ENCODE measurements around the gene LDLRAD3. TPM values are rescaled to one million over a fixed set of nuclear protein-coding genes. Genes with fewer than 3 reads are reported as not detected.

LDLRAD3 gene
- total and polyA plus RNA-seq, 4 donors = 2.3 to 19.6 (median 10.8) TPM

DNA sequence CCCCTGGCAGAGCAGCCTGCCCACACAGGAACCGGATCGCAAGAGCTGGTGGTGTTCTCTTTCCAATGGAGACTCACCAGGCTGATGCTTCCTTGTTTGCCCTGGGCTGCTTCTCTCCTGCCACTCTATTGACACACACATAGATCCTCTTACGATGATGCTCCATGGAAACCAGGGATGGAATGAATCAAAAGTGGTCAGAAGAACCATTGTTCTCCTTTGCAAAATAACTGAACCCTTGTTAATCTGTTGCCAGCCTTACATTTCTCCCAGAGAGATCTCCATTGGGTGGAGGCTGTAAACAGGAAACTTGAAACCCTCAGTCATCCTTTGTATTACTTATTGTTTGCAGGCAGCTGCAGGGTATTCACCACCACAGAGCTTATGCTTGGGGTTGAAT is 24.6 kb upstream of the LDLRAD3 start:
- Histone ChIP-seq H3K4me1 (ENCODE audit: control insufficient read depth in 1 of 2, insufficient read depth in 2 of 2, low read length in 2 of 2) (no peaks in the 10 kb centered on the region), H3K9me3 (ENCODE audit: control insufficient read depth, low read length) (no peaks in the 10 kb centered on the region), H3K27me3 (ENCODE audit: control insufficient read depth in 1 of 2, insufficient read depth in 2 of 2, low read length in 1 of 2) (no peaks in the 10 kb centered on the region), H3K27ac (ENCODE audit: low read depth in 1 of 2, low read length in 2 of 2) (no peak overlapping the region), H3K36me3 (ENCODE audit: control insufficient read depth in 1 of 2, insufficient read depth in 2 of 2, low read length in 1 of 2) (no peaks in the 10 kb centered on the region), H3K4me3 (ENCODE audit: low read length in 2 of 2) (no peak overlapping the region)
- ATAC-seq (ENCODE audit: low FRiP score) (no peak), DNase-seq (no peak)
- intact Hi-C loops (cut with DNase I) = no loop called here
- 79 to 87% methylated on average over 3 of the region's 3 CpGs for WGBS, 2 donors

DNA sequence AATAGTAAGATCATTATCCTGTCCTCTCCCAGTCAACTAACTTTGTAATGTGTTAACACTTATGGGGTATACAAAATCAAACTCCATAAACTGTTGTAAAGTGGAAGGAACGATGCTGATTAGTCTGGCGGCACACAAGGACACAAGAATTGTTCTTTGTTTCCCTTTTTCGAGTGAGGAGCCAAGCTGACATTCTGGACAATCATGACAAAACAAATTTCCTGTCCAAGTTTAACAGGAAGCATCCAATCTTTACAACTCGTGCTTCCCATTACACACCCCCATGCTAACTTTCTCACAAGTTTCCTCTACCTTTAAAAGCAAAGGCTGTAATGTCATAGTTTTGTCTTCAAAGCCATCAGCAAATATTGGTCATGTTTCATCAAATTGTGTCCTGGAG is 20.4 kb upstream of the LDLRAD3 start:
- 53 to 55% methylated on average over 4 of the region's 4 CpGs for WGBS, 2 donors
- ATAC-seq (ENCODE audit: low FRiP score) (no peak), DNase-seq (no peak)
- H3K9me3 ChIP-seq (ENCODE audit: control insufficient read depth, low read length) = no peaks in the 10 kb centered on the region
- no peaks in the 10 kb centered on the region for H3K27me3 ChIP-seq (ENCODE audit: control insufficient read depth in 1 of 2, insufficient read depth in 2 of 2, low read length in 1 of 2)
- H3K36me3 ChIP-seq (ENCODE audit: control insufficient read depth in 1 of 2, insufficient read depth in 2 of 2, low read length in 1 of 2) = no peaks in the 10 kb centered on the region
- H3K27ac ChIP-seq (ENCODE audit: low read depth in 1 of 2, low read length in 2 of 2) = no peak overlapping the region
- H3K4me3 ChIP-seq (ENCODE audit: low read length in 2 of 2) = no peak overlapping the region
- intact Hi-C loops (cut with DNase I) = no loop called here
- peaks cover 0 to 3% of the 10 kb centered on the region in 2 donors for H3K4me1 ChIP-seq (ENCODE audit: control insufficient read depth in 1 of 2, insufficient read depth in 2 of 2, low read length in 2 of 2)

- Histone ChIP-seq H3K4me3 (ENCODE audit: low read length in 2 of 2) (no peak overlapping the region), H3K27me3 (ENCODE audit: control insufficient read depth in 1 of 2, insufficient read depth in 2 of 2, low read length in 1 of 2) (no peaks in the 10 kb centered on the region), H3K9me3 (ENCODE audit: control insufficient read depth, low read length) (no peaks in the 10 kb centered on the region), H3K4me1 (ENCODE audit: control insufficient read depth in 1 of 2, insufficient read depth in 2 of 2, low read length in 2 of 2) (peaks cover 0 to 3% of the 10 kb centered on the region in 2 donors), H3K36me3 (ENCODE audit: control insufficient read depth in 1 of 2, insufficient read depth in 2 of 2, low read length in 1 of 2) (no peaks in the 10 kb centered on the region), H3K27ac (ENCODE audit: low read depth in 1 of 2, low read length in 2 of 2) (no peak overlapping the region)
- intact Hi-C loops (cut with DNase I) = no loop called here
- ATAC-seq (ENCODE audit: low FRiP score) (no peak), DNase-seq (no peak)
- 95 to 97% methylated on average over 1 of the region's 1 CpG for WGBS, 2 donors
These were observed 19.1 kb upstream of the LDLRAD3 start for GRCh38 chr11:35924811-35925210.

GRCh38 chr11:35927104-35927503 is 16.8 kb upstream of the LDLRAD3 start:
- intact Hi-C loops (cut with DNase I) = no loop called here
- WGBS, 2 donors = 5% methylated on average over 11 of the region's 11 CpGs
- Histone ChIP-seq H3K4me3 (ENCODE audit: low read length in 2 of 2) (peak overlapping the region; percentile 5 to 30), H3K36me3 (ENCODE audit: control insufficient read depth in 1 of 2, insufficient read depth in 2 of 2, low read length in 1 of 2) (no peaks in the 10 kb centered on the region), H3K9me3 (ENCODE audit: control insufficient read depth, low read length) (peaks cover 1% of the 10 kb centered on the region), H3K27me3 (ENCODE audit: control insufficient read depth in 1 of 2, insufficient read depth in 2 of 2, low read length in 1 of 2) (no peaks in the 10 kb centered on the region), H3K4me1 (ENCODE audit: control insufficient read depth in 1 of 2, insufficient read depth in 2 of 2, low read length in 2 of 2) (peaks cover 0 to 3% of the 10 kb centered on the region in 2 donors), H3K27ac (ENCODE audit: low read depth in 1 of 2, low read length in 2 of 2) (no peak overlapping the region)
- DNase-seq (no peak), ATAC-seq (ENCODE audit: low FRiP score) (no peak)

GRCh38 chr11:35927682-35928081 is 16.2 kb upstream of the LDLRAD3 start:
- DNase-seq = peak; percentile 66 to 78
- H3K4me3 ChIP-seq (ENCODE audit: low read length in 2 of 2) = peak overlapping the region in 1 of 2 donors; percentile 30

GRCh38 chr11:35928688-35929395 is 15.0 kb upstream of the LDLRAD3 start:
- peaks cover 0 to 3% of the 10 kb centered on the region in 2 donors for H3K4me1 ChIP-seq (ENCODE audit: control insufficient read depth in 1 of 2, insufficient read depth in 2 of 2, low read length in 2 of 2)
- ATAC-seq (ENCODE audit: low FRiP score) (no peak), DNase-seq (no peak)
- no peaks in the 10 kb centered on the region for H3K27me3 ChIP-seq (ENCODE audit: control insufficient read depth in 1 of 2, insufficient read depth in 2 of 2, low read length in 1 of 2)
- intact Hi-C loops (cut with DNase I) = no loop called here
- WGBS, 2 donors = 95 to 96% methylated on average over 8 of the region's 8 CpGs
- H3K27ac ChIP-seq (ENCODE audit: low read depth in 1 of 2, low read length in 2 of 2) = no peak overlapping the region
- H3K36me3 ChIP-seq (ENCODE audit: control insufficient read depth in 1 of 2, insufficient read depth in 2 of 2, low read length in 1 of 2) = no peaks in the 10 kb centered on the region
- H3K9me3 ChIP-seq (ENCODE audit: control insufficient read depth, low read length) = peaks cover 2% of the 10 kb centered on the region
- no peak overlapping the region for H3K4me3 ChIP-seq (ENCODE audit: low read length in 2 of 2)

More at GRCh38 chr11:35927682-35928081, 16.2 kb upstream of the LDLRAD3 start:
- H3K9me3 ChIP-seq (ENCODE audit: control insufficient read depth, low read length) = peaks cover 2% of the 10 kb centered on the region
- intact Hi-C loops (cut with DNase I) = no loop called here
- H3K36me3 ChIP-seq (ENCODE audit: control insufficient read depth in 1 of 2, insufficient read depth in 2 of 2, low read length in 1 of 2) = no peaks in the 10 kb centered on the region
- H3K27ac ChIP-seq (ENCODE audit: low read depth in 1 of 2, low read length in 2 of 2) = no peak overlapping the region
- H3K27me3 ChIP-seq (ENCODE audit: control insufficient read depth in 1 of 2, insufficient read depth in 2 of 2, low read length in 1 of 2) = no peaks in the 10 kb centered on the region
- peaks cover 0 to 3% of the 10 kb centered on the region in 2 donors for H3K4me1 ChIP-seq (ENCODE audit: control insufficient read depth in 1 of 2, insufficient read depth in 2 of 2, low read length in 2 of 2)
- ATAC-seq (ENCODE audit: low FRiP score) = peak; percentile 38
- 52 to 56% methylated on average over 10 of the region's 10 CpGs for WGBS, 2 donors

- no peaks in the 10 kb centered on the region for H3K27me3 ChIP-seq (ENCODE audit: control insufficient read depth in 1 of 2, insufficient read depth in 2 of 2, low read length in 1 of 2)
- peaks cover 2% of the 10 kb centered on the region for H3K9me3 ChIP-seq (ENCODE audit: control insufficient read depth, low read length)
- ATAC-seq (ENCODE audit: low FRiP score) (no peak), DNase-seq (no peak)
- intact Hi-C loops (cut with DNase I) = no loop called here
- peaks cover 0 to 3% of the 10 kb centered on the region in 2 donors for H3K4me1 ChIP-seq (ENCODE audit: control insufficient read depth in 1 of 2, insufficient read depth in 2 of 2, low read length in 2 of 2)
- no peak overlapping the region for H3K27ac ChIP-seq (ENCODE audit: low read depth in 1 of 2, low read length in 2 of 2)
- no peaks in the 10 kb centered on the region for H3K36me3 ChIP-seq (ENCODE audit: control insufficient read depth in 1 of 2, insufficient read depth in 2 of 2, low read length in 1 of 2)
- H3K4me3 ChIP-seq (ENCODE audit: low read length in 2 of 2) = no peak overlapping the region
These were observed 13.4 kb upstream of the LDLRAD3 start for GRCh38 chr11:35930466-35930865.

DNA sequence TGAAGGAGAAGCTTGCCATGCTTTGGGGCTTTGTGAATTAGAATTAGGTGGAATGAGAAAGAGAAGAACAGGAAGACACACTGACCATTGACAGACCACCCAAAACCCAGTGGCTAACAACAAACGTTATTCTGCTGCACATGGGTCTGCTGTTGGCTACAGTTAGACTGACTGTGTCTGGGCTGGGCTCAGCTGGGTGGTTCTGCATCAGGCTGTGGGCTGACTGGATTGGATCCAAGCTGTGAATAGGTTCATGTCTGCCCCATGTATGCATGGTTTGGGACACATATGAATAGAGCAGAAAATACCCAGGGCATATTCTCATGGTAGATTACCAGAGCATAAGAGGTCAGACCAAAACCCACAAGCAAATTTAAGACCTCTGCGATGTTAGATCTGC is 11.7 kb upstream of the LDLRAD3 start:
- Histone ChIP-seq H3K4me3 (ENCODE audit: low read length in 2 of 2) (no peak overlapping the region), H3K36me3 (ENCODE audit: control insufficient read depth in 1 of 2, insufficient read depth in 2 of 2, low read length in 1 of 2) (no peaks in the 10 kb centered on the region), H3K9me3 (ENCODE audit: control insufficient read depth, low read length) (peaks cover 2% of the 10 kb centered on the region), H3K27me3 (ENCODE audit: control insufficient read depth in 1 of 2, insufficient read depth in 2 of 2, low read length in 1 of 2) (no peaks in the 10 kb centered on the region), H3K4me1 (ENCODE audit: control insufficient read depth in 1 of 2, insufficient read depth in 2 of 2, low read length in 2 of 2) (peaks cover 0 to 3% of the 10 kb centered on the region in 2 donors), H3K27ac (ENCODE audit: low read depth in 1 of 2, low read length in 2 of 2) (no peak overlapping the region)
- 74 to 84% methylated on average over 2 of the region's 2 CpGs for WGBS, 2 donors
- DNase-seq (no peak), ATAC-seq (ENCODE audit: low FRiP score) (no peak)
- intact Hi-C loops (cut with DNase I) = no loop called here

GRCh38 chr11:35932681-35933319 is 11.1 kb upstream of the LDLRAD3 start:
- no peak overlapping the region for H3K27ac ChIP-seq (ENCODE audit: low read depth in 1 of 2, low read length in 2 of 2)
- ATAC-seq (ENCODE audit: low FRiP score) = no peak
- H3K9me3 ChIP-seq (ENCODE audit: control insufficient read depth, low read length) = peaks cover 2% of the 10 kb centered on the region
- H3K4me3 ChIP-seq (ENCODE audit: low read length in 2 of 2) = no peak overlapping the region
- no peaks in the 10 kb centered on the region for H3K27me3 ChIP-seq (ENCODE audit: control insufficient read depth in 1 of 2, insufficient read depth in 2 of 2, low read length in 1 of 2)
- 67 to 70% methylated on average over 5 of the region's 5 CpGs for WGBS, 2 donors
- no peak for DNase-seq
- H3K36me3 ChIP-seq (ENCODE audit: control insufficient read depth in 1 of 2, insufficient read depth in 2 of 2, low read length in 1 of 2) = no peaks in the 10 kb centered on the region
- no peaks in the 10 kb centered on the region for H3K4me1 ChIP-seq (ENCODE audit: control insufficient read depth in 1 of 2, insufficient read depth in 2 of 2, low read length in 2 of 2)
- intact Hi-C loops (cut with DNase I) = no loop called here
